SK-N-SH treated with all-trans-retinoic acid at 6 μM for 48 hours (cell line): ENCODE measurements around the gene DTX1.

ENCODE experiments used
- ATAC-seq: fragments of 200-7000 bp; cut with Tn5 transposase; 3 replicates; pipeline ENCODE4 v1.9.1; 2020; ENCODE audit warnings: mild to moderate bottlenecking, moderate library complexity
- BACH2 ChIP-seq: fragments of 250-450 bp; sonication (Bioruptor Pico); IDR thresholded peaks from 2 replicates; pipeline ENCODE4 v1.9.0; 2021; ENCODE audit warnings: mild to moderate bottlenecking, borderline replicate concordance
- CREB5 ChIP-seq: fragments of 250-450 bp; sonication (Bioruptor Pico); IDR thresholded peaks from 2 replicates; pipeline ENCODE4 v1.5.1; 2020; ENCODE audit warnings: low read depth, mild to moderate bottlenecking, moderate library complexity
- ESRRG ChIP-seq: fragments of 250-450 bp; sonication (Bioruptor Pico); IDR thresholded peaks from 2 replicates; pipeline ENCODE4 v1.6.1; 2021; ENCODE audit warnings: mild to moderate bottlenecking
- GLIS3 ChIP-seq: fragments of 250-450 bp; sonication (Bioruptor Pico); IDR thresholded peaks from 2 replicates; pipeline ENCODE4 v1.5.0; 2020; ENCODE audit warnings: mild to moderate bottlenecking, moderate library complexity
- ISL1 ChIP-seq: fragments of 250-450 bp; sonication (Bioruptor Pico); IDR thresholded peaks from 2 replicates; pipeline ENCODE4 v2.1.2; 2022; ENCODE audit warnings: mild to moderate bottlenecking, moderate library complexity
- OSR1 ChIP-seq: fragments of 250-450 bp; sonication (Bioruptor Pico); IDR thresholded peaks from 2 replicates; pipeline ENCODE4 v1.8.0; 2022; ENCODE audit warnings: moderate library complexity, mild to moderate bottlenecking, inconsistent platforms
- PATZ1 ChIP-seq: fragments of 250-450 bp; sonication (Bioruptor Pico); IDR thresholded peaks from 2 replicates; pipeline ENCODE4 v1.8.0; 2020; ENCODE audit warnings: mild to moderate bottlenecking, moderate library complexity, borderline replicate concordance
- PPARA ChIP-seq: fragments of 250-450 bp; sonication (Bioruptor Pico); IDR thresholded peaks from 2 replicates; pipeline ENCODE4 v1.5.0; 2020; ENCODE audit warnings: mild to moderate bottlenecking, borderline replicate concordance
- RARB ChIP-seq: fragments of 250-450 bp; sonication (Bioruptor Pico); IDR thresholded peaks from 2 replicates; pipeline ENCODE4 v1.8.0; 2021; ENCODE audit warnings: mild to moderate bottlenecking, moderate library complexity
- SNAI2 ChIP-seq: fragments of 250-450 bp; sonication (Bioruptor Pico); IDR thresholded peaks from 2 replicates; pipeline ENCODE4 v1.5.0; 2020; ENCODE audit warnings: mild to moderate bottlenecking, moderate library complexity
- TCF4 ChIP-seq: fragments of 250-450 bp; sonication (Bioruptor Pico); IDR thresholded peaks from 2 replicates; pipeline ENCODE4 v1.8.0; 2021; ENCODE audit warnings: mild to moderate bottlenecking, moderate library complexity, borderline replicate concordance
- TOX ChIP-seq: fragments of 250-450 bp; sonication (Bioruptor Pico); IDR thresholded peaks from 2 replicates; pipeline ENCODE4 v1.8.0; 2021; ENCODE audit warnings: mild to moderate bottlenecking, moderate library complexity, borderline replicate concordance
- ZC3H10 ChIP-seq: fragments of 250-450 bp; sonication (Bioruptor Pico); IDR thresholded peaks from 2 replicates; pipeline ENCODE4 v1.5.1; 2021; ENCODE audit warnings: mild to moderate bottlenecking, moderate library complexity
- ZFP3 ChIP-seq: fragments of 250-450 bp; sonication (Bioruptor Pico); IDR thresholded peaks from 2 replicates; pipeline ENCODE4 v1.5.0; 2020; ENCODE audit warnings: mild to moderate bottlenecking, moderate library complexity
- ZFP30 ChIP-seq: fragments of 450-650 bp; formaldehyde crosslinking; IDR thresholded peaks from 2 replicates; pipeline ENCODE4 v1.5.0; 2022; ENCODE audit warnings: mild to moderate bottlenecking, moderate library complexity
- ZNF565 ChIP-seq: fragments of 450-650 bp; formaldehyde crosslinking; conservative IDR thresholded peaks from 2 replicates; pipeline ENCODE4 v1.5.0; 2020; ENCODE audit warnings: low read depth, mild to moderate bottlenecking, moderate library complexity
- ZNF70 ChIP-seq: fragments of 450-650 bp; formaldehyde crosslinking; IDR thresholded peaks from 2 replicates; pipeline ENCODE4 v1.5.0; 2020; ENCODE audit warnings: mild to moderate bottlenecking, moderate library complexity
- ZNF8 ChIP-seq: fragments of 450-650 bp; formaldehyde crosslinking; IDR thresholded peaks from 2 replicates; pipeline ENCODE4 v1.5.0; 2020; ENCODE audit warnings: mild to moderate bottlenecking, moderate library complexity
- TF ChIP-seq, protein P1 (sequence below): fragments of 250-450 bp; sonication (Bioruptor Pico); IDR thresholded peaks from 2 replicates; pipeline ENCODE4 v1.8.0; 2021; ENCODE audit warnings: low read depth, mild to moderate bottlenecking, moderate library complexity, borderline replicate concordance
- TF ChIP-seq, protein P2 (sequence below): fragments of 250-450 bp; sonication (Bioruptor Pico); IDR thresholded peaks from 2 replicates; pipeline ENCODE4 v1.5.0; 2020; ENCODE audit warnings: mild to moderate bottlenecking, moderate library complexity

The DTX1 gene

GRCh38 chr12:113065126-113066007 is 8.8 kb downstream of the DTX1 start:
- TF ChIP-seq ISL1 (CRISPR knock-in tag) (no peak), ZNF565 (no peak), RARB (CRISPR knock-in tag) (no peak), ESRRG (CRISPR knock-in tag) (no peak), PPARA (CRISPR knock-in tag) (no peak), CREB5 (no peak), ZFP3 (no peak), OSR1 (CRISPR knock-in tag) (no peak), ZNF8 (no peak), PATZ1 (no peak), ZNF70 (CRISPR knock-in tag) (no peak), ZC3H10 (CRISPR knock-in tag) (no peak), BACH2 (CRISPR knock-in tag) (no peak), SNAI2 (CRISPR knock-in tag) (no peak), TCF4 (no peak), TOX (CRISPR knock-in tag) (no peak)
- TF ChIP-seq, protein P1, sequence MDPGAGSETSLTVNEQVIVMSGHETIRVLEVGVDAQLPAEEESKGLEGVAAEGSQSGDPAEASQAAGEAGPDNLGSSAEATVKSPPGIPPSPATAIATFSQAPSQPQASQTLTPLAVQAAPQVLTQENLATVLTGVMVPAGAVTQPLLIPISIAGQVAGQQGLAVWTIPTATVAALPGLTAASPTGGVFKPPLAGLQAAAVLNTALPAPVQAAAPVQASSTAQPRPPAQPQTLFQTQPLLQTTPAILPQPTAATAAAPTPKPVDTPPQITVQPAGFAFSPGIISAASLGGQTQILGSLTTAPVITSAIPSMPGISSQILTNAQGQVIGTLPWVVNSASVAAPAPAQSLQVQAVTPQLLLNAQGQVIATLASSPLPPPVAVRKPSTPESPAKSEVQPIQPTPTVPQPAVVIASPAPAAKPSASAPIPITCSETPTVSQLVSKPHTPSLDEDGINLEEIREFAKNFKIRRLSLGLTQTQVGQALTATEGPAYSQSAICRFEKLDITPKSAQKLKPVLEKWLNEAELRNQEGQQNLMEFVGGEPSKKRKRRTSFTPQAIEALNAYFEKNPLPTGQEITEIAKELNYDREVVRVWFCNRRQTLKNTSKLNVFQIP (CRISPR knock-in tag): no peak
- TF ChIP-seq, protein P2, sequence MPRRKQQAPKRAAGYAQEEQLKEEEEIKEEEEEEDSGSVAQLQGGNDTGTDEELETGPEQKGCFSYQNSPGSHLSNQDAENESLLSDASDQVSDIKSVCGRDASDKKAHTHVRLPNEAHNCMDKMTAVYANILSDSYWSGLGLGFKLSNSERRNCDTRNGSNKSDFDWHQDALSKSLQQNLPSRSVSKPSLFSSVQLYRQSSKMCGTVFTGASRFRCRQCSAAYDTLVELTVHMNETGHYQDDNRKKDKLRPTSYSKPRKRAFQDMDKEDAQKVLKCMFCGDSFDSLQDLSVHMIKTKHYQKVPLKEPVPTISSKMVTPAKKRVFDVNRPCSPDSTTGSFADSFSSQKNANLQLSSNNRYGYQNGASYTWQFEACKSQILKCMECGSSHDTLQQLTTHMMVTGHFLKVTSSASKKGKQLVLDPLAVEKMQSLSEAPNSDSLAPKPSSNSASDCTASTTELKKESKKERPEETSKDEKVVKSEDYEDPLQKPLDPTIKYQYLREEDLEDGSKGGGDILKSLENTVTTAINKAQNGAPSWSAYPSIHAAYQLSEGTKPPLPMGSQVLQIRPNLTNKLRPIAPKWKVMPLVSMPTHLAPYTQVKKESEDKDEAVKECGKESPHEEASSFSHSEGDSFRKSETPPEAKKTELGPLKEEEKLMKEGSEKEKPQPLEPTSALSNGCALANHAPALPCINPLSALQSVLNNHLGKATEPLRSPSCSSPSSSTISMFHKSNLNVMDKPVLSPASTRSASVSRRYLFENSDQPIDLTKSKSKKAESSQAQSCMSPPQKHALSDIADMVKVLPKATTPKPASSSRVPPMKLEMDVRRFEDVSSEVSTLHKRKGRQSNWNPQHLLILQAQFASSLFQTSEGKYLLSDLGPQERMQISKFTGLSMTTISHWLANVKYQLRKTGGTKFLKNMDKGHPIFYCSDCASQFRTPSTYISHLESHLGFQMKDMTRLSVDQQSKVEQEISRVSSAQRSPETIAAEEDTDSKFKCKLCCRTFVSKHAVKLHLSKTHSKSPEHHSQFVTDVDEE: no peak
- ATAC-seq: no peak; the same call in 2 of the 3 replicates

DNA sequence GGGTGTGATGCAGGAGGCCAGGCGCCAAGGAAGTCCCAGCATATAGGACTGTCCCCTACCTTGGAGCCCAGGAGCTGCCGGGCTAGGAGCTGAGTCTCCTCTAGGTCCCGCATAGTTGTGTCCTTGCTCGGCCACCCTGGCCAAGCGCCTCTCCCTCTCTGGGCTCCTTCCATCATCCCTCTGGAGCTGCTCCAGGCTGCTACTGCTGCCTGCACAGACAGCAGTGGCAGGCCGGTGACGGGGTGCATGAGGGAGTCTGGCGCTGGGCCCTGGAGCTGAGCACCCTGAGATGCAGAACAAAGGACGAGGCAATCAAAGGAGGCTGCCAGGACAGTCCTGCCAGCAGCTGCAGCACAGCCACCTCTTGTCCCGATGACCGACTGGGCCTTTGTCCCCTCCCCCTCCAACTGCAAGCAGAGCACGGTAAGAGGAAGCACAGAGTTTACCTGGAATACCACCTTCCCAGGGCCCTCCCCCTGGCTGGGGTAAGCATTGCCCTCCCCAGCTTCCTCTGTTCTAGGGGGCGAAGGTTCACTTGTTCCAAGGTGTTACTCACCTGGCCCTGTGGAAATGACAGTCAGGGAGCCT is 10.4 kb downstream of the DTX1 start:
- TF ChIP-seq ZFP30 (CRISPR knock-in tag) (no peak), GLIS3 (no peak), ZFP3 (no peak), ZNF565 (no peak), SNAI2 (CRISPR knock-in tag) (no peak), ZNF8 (no peak), TOX (CRISPR knock-in tag) (no peak), TCF4 (no peak)
- TF ChIP-seq, protein P2: no peak
- TF ChIP-seq, protein P1 (CRISPR knock-in tag): no peak
- ATAC-seq: no peak
